ENCODE measurements around the gene SKIDA1.

The SKIDA1 gene

DNA sequence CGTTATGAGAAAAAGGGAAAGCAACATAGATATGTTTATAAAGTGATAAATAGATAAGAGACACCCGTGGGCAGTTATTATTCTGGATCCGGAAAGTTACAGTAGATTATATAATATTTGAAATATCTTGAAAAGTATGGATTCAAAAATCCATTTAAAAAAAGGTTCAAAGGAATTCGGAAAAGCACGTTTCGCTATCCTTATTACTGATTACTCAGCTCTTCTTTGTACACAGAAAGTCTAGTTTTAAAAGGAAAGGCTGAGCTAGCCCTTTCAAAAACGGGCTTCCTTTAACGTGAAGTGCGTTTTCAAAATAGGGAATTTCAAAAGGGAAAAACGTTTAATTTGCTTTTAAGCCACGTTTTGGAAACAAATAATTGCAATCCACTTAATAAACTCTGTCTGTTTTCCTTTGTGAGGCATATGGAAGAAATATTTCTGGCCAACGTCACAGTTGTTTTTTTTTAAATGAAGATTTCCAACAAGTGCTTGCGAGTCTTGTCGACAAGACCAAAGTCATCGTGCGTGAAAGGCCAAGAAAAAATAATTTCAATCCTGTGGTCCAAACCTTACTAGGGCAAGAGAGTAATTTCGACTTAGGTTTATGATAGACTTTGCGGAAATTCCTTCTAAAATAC, 2.2 kb upstream of the SKIDA1 start:
- TF ChIP-seq TAF1 (IDR thresholded peaks at IDR 0.05; ENCODE audit: borderline replicate concordance, insufficient read depth, low read length) = 0 out of 2 replicates have a peak, but pooled peaks have one; percentile 26
- no peak for TF ChIP-seq FOXP2 (optimal IDR thresholded peaks at IDR 0.05; ENCODE audit: borderline replicate concordance, extremely low read depth, extremely low read length, insufficient read depth)

DNA sequence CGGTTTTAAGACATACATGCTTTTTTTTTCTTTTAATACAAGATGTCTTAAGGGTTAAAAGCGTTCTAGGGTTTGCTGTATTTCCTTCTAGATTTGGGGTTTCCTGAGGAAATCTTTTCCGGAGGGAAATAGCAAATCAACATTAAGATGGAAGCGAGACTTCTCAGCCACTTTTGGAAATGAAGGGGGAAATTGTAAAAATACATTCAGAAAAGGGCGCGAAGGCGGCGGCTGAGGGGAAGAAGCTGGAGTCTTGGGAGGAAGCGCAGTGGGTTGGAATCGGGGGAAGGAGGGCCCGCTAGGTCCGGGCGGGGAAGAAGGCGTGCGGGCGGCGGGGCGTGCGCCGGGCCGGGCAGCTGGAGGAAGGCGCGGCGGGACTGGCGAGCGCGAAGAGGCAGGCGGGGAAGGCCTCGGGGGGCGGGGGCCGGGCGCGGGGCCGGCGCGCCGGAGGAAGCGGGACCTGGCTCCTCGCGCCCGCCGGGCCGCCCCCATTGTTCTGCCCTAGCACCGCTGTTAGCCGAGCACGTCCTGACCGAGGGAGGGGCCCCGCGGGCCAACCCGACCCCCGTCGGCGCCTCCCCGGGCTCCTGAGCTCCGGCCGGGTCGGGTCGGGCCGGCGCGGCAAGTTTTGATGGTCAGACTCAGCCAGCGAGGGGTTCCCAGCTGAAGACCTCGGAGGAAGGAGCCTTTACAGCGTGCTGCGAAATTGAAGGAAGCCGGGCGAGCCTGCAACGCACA, 1.5 kb upstream of the SKIDA1 start:
- no peak for TF ChIP-seq FOXP2 (optimal IDR thresholded peaks at IDR 0.05; ENCODE audit: borderline replicate concordance, extremely low read depth, extremely low read length, insufficient read depth)
- peak; percentile 29; the same call in 1 of the 2 replicates for TF ChIP-seq SIN3A (IDR thresholded peaks at IDR 0.05; ENCODE audit: borderline replicate concordance, insufficient read depth, low read length)
- no peak for TF ChIP-seq REST (IDR thresholded peaks at IDR 0.05; ENCODE audit: insufficient read depth in 1 of 2, low read depth in 2 of 2, low read length in 2 of 2)

DNA sequence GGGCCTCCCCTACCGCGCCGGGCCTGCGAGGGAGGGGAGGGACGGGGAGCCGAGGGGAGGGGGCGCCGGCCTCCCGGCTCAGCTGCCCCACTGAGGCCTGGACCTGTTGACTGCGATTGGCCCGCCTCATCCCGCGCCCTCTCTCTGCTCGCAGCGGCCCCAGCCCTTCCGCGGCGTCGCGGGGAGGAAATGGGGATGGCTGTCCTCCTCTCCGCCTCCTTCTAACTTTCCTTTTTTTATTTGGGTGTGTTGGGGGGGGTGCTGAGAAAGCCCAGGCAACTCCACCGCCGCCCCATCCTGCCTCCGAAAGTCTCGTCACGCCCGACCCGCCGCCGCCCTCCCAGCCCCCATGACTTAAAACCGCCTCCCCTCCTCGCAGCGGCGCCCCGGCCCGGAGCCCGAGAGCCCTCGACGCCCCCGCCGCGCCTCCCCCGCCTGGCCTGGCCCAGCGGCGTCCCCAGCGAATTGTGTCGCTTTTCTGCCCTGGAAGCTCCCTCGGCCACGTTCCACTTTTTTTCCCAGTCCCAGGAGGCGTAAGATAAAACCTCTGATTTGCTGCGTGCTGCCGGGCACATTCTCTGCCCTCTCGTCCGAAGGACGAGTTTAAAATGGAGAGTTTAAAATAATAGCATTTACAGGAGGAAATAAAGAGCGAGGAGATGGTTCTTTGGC, 842 bp upstream of the SKIDA1 start:
- TF ChIP-seq SIN3A (IDR thresholded peaks at IDR 0.05; ENCODE audit: borderline replicate concordance, insufficient read depth, low read length) (no peak), FOXP2 (optimal IDR thresholded peaks at IDR 0.05; ENCODE audit: borderline replicate concordance, extremely low read depth, extremely low read length, insufficient read depth) (peak; percentile 26), TAF1 (IDR thresholded peaks at IDR 0.05; ENCODE audit: borderline replicate concordance, insufficient read depth, low read length) (no peak), REST (IDR thresholded peaks at IDR 0.05; ENCODE audit: insufficient read depth in 1 of 2, low read depth in 2 of 2, low read length in 2 of 2) (no peak; a peak in 1 of 4 replicates), POLR2AphosphoS5 (IDR thresholded peaks at IDR 0.05; ENCODE audit: low read depth, low read length) (no peak; the same call in none of the 2 replicates)

- no peak for TF ChIP-seq POLR2AphosphoS5 (IDR thresholded peaks at IDR 0.05; ENCODE audit: low read depth, low read length)
- no peak for TF ChIP-seq FOXP2 (optimal IDR thresholded peaks at IDR 0.05; ENCODE audit: borderline replicate concordance, extremely low read depth, extremely low read length, insufficient read depth)
- TF ChIP-seq SIN3A (IDR thresholded peaks at IDR 0.05; ENCODE audit: borderline replicate concordance, insufficient read depth, low read length) = no peak
- no peak for TF ChIP-seq TAF1 (IDR thresholded peaks at IDR 0.05; ENCODE audit: borderline replicate concordance, insufficient read depth, low read length)
- no peak for TF ChIP-seq REST (IDR thresholded peaks at IDR 0.05; ENCODE audit: insufficient read depth in 1 of 2, low read depth in 2 of 2, low read length in 2 of 2)
These were observed 736 bp downstream of the SKIDA1 start for GRCh38 chr10:21524526-21525366.

GRCh38 chr10:21524131-21524525, 1.4 kb downstream of the SKIDA1 start:
- TF ChIP-seq SIN3A (IDR thresholded peaks at IDR 0.05; ENCODE audit: borderline replicate concordance, insufficient read depth, low read length) = no peak
- no peak for TF ChIP-seq POLR2AphosphoS5 (IDR thresholded peaks at IDR 0.05; ENCODE audit: low read depth, low read length)
- TF ChIP-seq REST (IDR thresholded peaks at IDR 0.05; ENCODE audit: insufficient read depth in 1 of 2, low read depth in 2 of 2, low read length in 2 of 2) = no peak

All from PFSK-1 (cell line).